ENCODE results near the gene PLAAT4. TPM values are rescaled to one million over a fixed set of nuclear protein-coding genes. Genes with fewer than 3 reads are reported as not detected.

PLAAT4 gene
- total and polyA plus RNA-seq, 2 experiments from 2014 or later = 0.69 to 4.6 TPM

- H3K27me3 Mint-ChIP-seq (ENCODE audit: insufficient read depth, low read depth, poor library complexity) = peaks cover 3% of the 10 kb centered on the region
- Histone ChIP-seq H3K4me1 (ENCODE audit: insufficient read depth) (peaks cover 10% of the 10 kb centered on the region), H3K36me3 (ENCODE audit: insufficient read depth) (0 out of 2 replicates have a peak, but pooled peaks cover 8% of the 10 kb centered on the region), H3K4me2 (no peak overlapping the region), H3K27ac (ENCODE audit: low read depth) (no peak overlapping the region), H3K9me2 (ENCODE audit: insufficient read depth) (no peaks in the 10 kb centered on the region), H3K79me2 (replicated peaks; ENCODE audit: insufficient read depth) (no peaks in the 10 kb centered on the region), H3F3A (replicated peaks; ENCODE audit: low read depth) (peaks cover 5% of the 10 kb centered on the region; the same call in 1 of the 2 replicates), H3K4me3 (no peak overlapping the region), H2AFZ (no peak overlapping the region), H4K20me1 (replicated peaks; ENCODE audit: insufficient read depth) (0 out of 2 replicates have a peak, but pooled peaks cover 2% of the 10 kb centered on the region), H3K27me3 (ENCODE audit: insufficient read depth) (no peaks in the 10 kb centered on the region)
- TF ChIP-seq, protein P1, sequence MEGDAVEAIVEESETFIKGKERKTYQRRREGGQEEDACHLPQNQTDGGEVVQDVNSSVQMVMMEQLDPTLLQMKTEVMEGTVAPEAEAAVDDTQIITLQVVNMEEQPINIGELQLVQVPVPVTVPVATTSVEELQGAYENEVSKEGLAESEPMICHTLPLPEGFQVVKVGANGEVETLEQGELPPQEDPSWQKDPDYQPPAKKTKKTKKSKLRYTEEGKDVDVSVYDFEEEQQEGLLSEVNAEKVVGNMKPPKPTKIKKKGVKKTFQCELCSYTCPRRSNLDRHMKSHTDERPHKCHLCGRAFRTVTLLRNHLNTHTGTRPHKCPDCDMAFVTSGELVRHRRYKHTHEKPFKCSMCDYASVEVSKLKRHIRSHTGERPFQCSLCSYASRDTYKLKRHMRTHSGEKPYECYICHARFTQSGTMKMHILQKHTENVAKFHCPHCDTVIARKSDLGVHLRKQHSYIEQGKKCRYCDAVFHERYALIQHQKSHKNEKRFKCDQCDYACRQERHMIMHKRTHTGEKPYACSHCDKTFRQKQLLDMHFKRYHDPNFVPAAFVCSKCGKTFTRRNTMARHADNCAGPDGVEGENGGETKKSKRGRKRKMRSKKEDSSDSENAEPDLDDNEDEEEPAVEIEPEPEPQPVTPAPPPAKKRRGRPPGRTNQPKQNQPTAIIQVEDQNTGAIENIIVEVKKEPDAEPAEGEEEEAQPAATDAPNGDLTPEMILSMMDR (conservative IDR thresholded peaks at IDR 0.05; ENCODE audit: low read depth in 2 of 2) = no peak
- TF ChIP-seq POLR2AphosphoS5 (IDR thresholded peaks at IDR 0.05; ENCODE audit: low read depth) = 0 out of 2 replicates have a peak, but pooled peaks have one; percentile 17
- H3K27ac Mint-ChIP-seq = no peak overlapping the region
- H3K9me3 Mint-ChIP-seq = no peaks in the 10 kb centered on the region
- H3K4me3 Mint-ChIP-seq = no peak overlapping the region
- ATAC-seq (no peak), DNase-seq (ENCODE audit: low spot score) (no peak)
- H3K36me3 Mint-ChIP-seq (ENCODE audit: low read depth) = peaks cover 28% of the 10 kb centered on the region
- H3K4me1 Mint-ChIP-seq = peaks cover 5% of the 10 kb centered on the region; the same call in 2 of the 3 replicates
Measured at GRCh38 chr11:63572026-63572688, 35.5 kb downstream of the PLAAT4 start.

DNA sequence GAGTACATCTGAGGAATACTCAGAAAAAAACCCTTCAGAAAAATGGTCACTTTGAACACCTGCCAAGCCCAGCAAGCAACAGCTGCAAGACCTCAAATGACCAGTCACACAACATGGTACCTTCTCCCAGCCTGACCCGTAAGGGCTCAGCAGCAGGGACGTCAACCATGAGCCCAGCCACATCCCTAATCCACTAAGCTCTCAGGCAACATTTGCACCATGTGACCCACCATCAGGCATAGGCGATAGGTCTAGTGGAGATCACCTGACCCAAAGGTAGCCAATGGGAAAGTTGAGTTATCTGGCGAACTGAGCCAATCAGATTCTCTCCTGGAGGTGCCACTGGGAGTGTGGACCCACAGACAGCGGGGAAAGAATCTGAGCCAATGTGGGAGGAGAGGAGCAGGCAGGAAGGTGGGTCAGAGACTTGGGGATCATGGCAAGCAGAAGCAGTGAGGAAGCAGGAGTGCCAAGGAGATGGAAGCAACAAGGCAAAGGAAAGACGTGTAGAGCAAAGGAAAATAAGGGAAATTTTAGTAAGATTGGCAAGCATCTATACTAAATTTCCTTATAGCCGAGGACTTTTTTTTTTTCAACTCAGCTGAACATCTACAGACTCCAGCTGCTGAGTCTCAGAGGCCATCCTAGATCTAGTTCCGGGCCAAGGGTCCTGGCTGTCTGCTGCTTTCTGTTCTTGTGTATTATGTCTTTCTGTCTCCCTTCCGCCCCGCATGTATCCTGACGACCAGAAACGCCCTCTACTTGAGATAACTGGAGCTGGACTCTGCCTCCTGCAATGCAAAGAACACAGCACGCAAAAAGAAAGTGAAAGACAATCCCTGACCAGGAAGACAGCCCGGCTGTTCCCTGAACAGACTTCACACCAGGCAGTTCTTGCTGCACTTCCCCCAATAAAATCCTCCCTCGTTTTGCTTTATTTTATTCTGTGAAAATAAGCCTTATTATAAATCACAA, 37.6 kb downstream of the PLAAT4 start:
- H3K27ac Mint-ChIP-seq = peak overlapping the region; percentile 43; the same call in 1 of the 2 replicates
- DNase-seq (ENCODE audit: low spot score) (no peak), ATAC-seq (no peak)
- Histone ChIP-seq H4K20me1 (replicated peaks; ENCODE audit: insufficient read depth) (0 out of 2 replicates have a peak, but pooled peaks cover 2% of the 10 kb centered on the region), H3K4me2 (no peak overlapping the region), H3K27ac (ENCODE audit: low read depth) (0 out of 2 replicates have a peak overlapping the region, but pooled peaks have one; percentile 57), H3K4me3 (no peak overlapping the region), H3K36me3 (ENCODE audit: insufficient read depth) (peaks cover 19% of the 10 kb centered on the region), H3K79me2 (replicated peaks; ENCODE audit: insufficient read depth) (peaks cover 11% of the 10 kb centered on the region), H3K9me2 (ENCODE audit: insufficient read depth) (no peaks in the 10 kb centered on the region), H3F3A (replicated peaks; ENCODE audit: low read depth) (peaks cover 5% of the 10 kb centered on the region; the same call in 1 of the 2 replicates), H2AFZ (no peak overlapping the region), H3K4me1 (ENCODE audit: insufficient read depth) (no peaks in the 10 kb centered on the region), H3K27me3 (ENCODE audit: insufficient read depth) (no peaks in the 10 kb centered on the region)
- peaks cover 43% of the 10 kb centered on the region for H3K36me3 Mint-ChIP-seq (ENCODE audit: low read depth)
- H3K9me3 Mint-ChIP-seq = peaks cover 15% of the 10 kb centered on the region
- H3K4me1 Mint-ChIP-seq = no peaks in the 10 kb centered on the region
- H3K27me3 Mint-ChIP-seq (ENCODE audit: insufficient read depth, low read depth, poor library complexity) = peaks cover 3% of the 10 kb centered on the region
- no peak overlapping the region for H3K4me3 Mint-ChIP-seq
- TF ChIP-seq, protein P2, sequence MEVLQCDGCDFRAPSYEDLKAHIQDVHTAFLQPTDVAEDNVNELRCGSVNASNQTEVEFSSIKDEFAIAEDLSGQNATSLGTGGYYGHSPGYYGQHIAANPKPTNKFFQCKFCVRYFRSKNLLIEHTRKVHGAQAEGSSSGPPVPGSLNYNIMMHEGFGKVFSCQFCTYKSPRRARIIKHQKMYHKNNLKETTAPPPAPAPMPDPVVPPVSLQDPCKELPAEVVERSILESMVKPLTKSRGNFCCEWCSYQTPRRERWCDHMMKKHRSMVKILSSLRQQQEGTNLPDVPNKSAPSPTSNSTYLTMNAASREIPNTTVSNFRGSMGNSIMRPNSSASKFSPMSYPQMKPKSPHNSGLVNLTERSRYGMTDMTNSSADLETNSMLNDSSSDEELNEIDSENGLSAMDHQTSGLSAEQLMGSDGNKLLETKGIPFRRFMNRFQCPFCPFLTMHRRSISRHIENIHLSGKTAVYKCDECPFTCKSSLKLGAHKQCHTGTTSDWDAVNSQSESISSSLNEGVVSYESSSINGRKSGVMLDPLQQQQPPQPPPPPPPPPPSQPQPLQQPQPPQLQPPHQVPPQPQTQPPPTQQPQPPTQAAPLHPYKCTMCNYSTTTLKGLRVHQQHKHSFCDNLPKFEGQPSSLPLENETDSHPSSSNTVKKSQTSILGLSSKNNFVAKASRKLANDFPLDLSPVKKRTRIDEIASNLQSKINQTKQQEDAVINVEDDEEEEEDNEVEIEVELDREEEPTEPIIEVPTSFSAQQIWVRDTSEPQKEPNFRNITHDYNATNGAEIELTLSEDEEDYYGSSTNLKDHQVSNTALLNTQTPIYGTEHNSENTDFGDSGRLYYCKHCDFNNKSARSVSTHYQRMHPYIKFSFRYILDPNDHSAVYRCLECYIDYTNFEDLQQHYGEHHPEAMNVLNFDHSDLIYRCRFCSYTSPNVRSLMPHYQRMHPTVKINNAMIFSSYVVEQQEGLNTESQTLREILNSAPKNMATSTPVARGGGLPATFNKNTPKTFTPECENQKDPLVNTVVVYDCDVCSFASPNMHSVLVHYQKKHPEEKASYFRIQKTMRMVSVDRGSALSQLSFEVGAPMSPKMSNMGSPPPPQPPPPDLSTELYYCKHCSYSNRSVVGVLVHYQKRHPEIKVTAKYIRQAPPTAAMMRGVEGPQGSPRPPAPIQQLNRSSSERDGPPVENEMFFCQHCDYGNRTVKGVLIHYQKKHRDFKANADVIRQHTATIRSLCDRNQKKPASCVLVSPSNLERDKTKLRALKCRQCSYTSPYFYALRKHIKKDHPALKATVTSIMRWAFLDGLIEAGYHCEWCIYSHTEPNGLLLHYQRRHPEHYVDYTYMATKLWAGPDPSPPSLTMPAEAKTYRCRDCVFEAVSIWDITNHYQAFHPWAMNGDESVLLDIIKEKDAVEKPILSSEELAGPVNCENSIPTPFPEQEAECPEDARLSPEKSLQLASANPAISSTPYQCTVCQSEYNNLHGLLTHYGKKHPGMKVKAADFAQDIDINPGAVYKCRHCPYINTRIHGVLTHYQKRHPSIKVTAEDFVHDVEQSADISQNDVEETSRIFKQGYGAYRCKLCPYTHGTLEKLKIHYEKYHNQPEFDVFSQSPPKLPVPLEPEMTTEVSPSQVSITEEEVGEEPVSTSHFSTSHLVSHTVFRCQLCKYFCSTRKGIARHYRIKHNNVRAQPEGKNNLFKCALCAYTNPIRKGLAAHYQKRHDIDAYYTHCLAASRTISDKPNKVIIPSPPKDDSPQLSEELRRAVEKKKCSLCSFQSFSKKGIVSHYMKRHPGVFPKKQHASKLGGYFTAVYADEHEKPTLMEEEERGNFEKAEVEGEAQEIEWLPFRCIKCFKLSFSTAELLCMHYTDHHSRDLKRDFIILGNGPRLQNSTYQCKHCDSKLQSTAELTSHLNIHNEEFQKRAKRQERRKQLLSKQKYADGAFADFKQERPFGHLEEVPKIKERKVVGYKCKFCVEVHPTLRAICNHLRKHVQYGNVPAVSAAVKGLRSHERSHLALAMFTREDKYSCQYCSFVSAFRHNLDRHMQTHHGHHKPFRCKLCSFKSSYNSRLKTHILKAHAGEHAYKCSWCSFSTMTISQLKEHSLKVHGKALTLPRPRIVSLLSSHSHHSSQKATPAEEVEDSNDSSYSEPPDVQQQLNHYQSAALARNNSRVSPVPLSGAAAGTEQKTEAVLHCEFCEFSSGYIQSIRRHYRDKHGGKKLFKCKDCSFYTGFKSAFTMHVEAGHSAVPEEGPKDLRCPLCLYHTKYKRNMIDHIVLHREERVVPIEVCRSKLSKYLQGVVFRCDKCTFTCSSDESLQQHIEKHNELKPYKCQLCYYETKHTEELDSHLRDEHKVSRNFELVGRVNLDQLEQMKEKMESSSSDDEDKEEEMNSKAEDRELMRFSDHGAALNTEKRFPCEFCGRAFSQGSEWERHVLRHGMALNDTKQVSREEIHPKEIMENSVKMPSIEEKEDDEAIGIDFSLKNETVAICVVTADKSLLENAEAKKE (CRISPR knock-in tag; IDR thresholded peaks at IDR 0.05) = no peak
- no peak for TF ChIP-seq POLR2AphosphoS5 (IDR thresholded peaks at IDR 0.05; ENCODE audit: low read depth)
- TF ChIP-seq EZH2phosphoT487 (IDR thresholded peaks at IDR 0.05; ENCODE audit: unreplicated experiment) = no peak
- TF ChIP-seq ZNF114 (CRISPR knock-in tag; IDR thresholded peaks at IDR 0.05) = no peak
- TF ChIP-seq CREB1 (CRISPR knock-in tag; IDR thresholded peaks at IDR 0.05; ENCODE audit: low read depth) = no peak
